Mesenchymal stem cell (in vitro differentiated cells and primary cell): ENCODE data around the gene FAM25A.
"Not testable (repeated sequence)": the region's sequence is repeated elsewhere in the genome, so short reads cannot be mapped to it uniquely, and the experiment has no call there.

ENCODE experiments used
- DNase-seq: peaks from one replicate; pipeline ENCODE4 v3.0.0-alpha.2; 2013
- H2AFZ ChIP-seq: one replicate; pipeline ENCODE4 v1.6.1; 2013; ENCODE audit warnings: low read depth, mild to moderate bottlenecking, control low read depth, inconsistent platforms, low read length, moderate library complexity
- H2AK5ac ChIP-seq: 2 replicates; pipeline ENCODE4 v1.6.1; 2013; ENCODE audit warnings: low read length, moderate library complexity, mild to moderate bottlenecking, inconsistent platforms; ENCODE audit not compliant: severe bottlenecking
- H2BK120ac ChIP-seq: one replicate; pipeline ENCODE4 v1.6.1; 2013; ENCODE audit warnings: low read depth, mild to moderate bottlenecking, inconsistent platforms, low read length, moderate library complexity
- H2BK12ac ChIP-seq, 2 experiments: one replicate each; pipeline ENCODE4 v1.6.1; 2013; ENCODE audit warnings: inconsistent platforms in 2 of 2, low read length in 2 of 2, mild to moderate bottlenecking in 2 of 2, moderate library complexity in 2 of 2, control low read depth in 1 of 2
- H2BK15ac ChIP-seq: one replicate; pipeline ENCODE4 v1.6.1; 2013; ENCODE audit warnings: mild to moderate bottlenecking, low read depth, inconsistent platforms; ENCODE audit not compliant: poor library complexity, severe bottlenecking
- H2BK5ac ChIP-seq: 2 replicates; pipeline ENCODE4 v1.6.1; 2013; ENCODE audit warnings: low read depth, mild to moderate bottlenecking, low read length, control low read depth, inconsistent platforms; ENCODE audit not compliant: poor library complexity, severe bottlenecking
- H3K14ac ChIP-seq, 2 experiments: one replicate each; pipeline ENCODE4 v1.6.1; 2013; ENCODE audit warnings: inconsistent platforms in 2 of 2, low read length in 2 of 2, control low read depth in 1 of 2, mild to moderate bottlenecking in 1 of 2, moderate library complexity in 1 of 2
- H3K18ac ChIP-seq, 2 experiments: one replicate each; pipeline ENCODE4 v1.6.1; 2013; ENCODE audit warnings: inconsistent platforms in 2 of 2, low read length in 2 of 2, control low read depth in 1 of 2, low read depth in 1 of 2, mild to moderate bottlenecking in 1 of 2
- H3K23ac ChIP-seq, 2 experiments: one replicate each; pipeline ENCODE4 v1.6.1; 2013; ENCODE audit warnings: inconsistent platforms in 2 of 2, low read length in 2 of 2, mild to moderate bottlenecking in 2 of 2, moderate library complexity in 2 of 2, control low read depth in 1 of 2
- H3K27ac ChIP-seq: 2 replicates; pipeline ENCODE4 v1.5.1; 2013; ENCODE audit warnings: mild to moderate bottlenecking, moderate library complexity, low read length, control low read depth, inconsistent platforms; ENCODE audit not compliant: poor library complexity, severe bottlenecking
- H3K27me3 ChIP-seq, 2 experiments: 2 replicates each; pipeline versions ENCODE4 v1.6.1 to v1.7.0; 2013; ENCODE audit warnings: low read length in 2 of 2, mild to moderate bottlenecking in 2 of 2, moderate library complexity in 2 of 2, control low read depth in 1 of 2, inconsistent platforms in 1 of 2; ENCODE audit not compliant: control insufficient read depth in 1 of 2, insufficient read depth in 1 of 2
- H3K36me3 ChIP-seq, 2 experiments: 2 replicates each; pipeline versions ENCODE4 v1.6.1 to v1.7.0; 2013; ENCODE audit warnings: low read length in 2 of 2, control low read depth in 1 of 2, inconsistent platforms in 1 of 2, low read depth in 1 of 2, mild to moderate bottlenecking in 1 of 2; ENCODE audit not compliant: insufficient read depth in 2 of 2, control insufficient read depth in 1 of 2
- H3K4ac ChIP-seq, 2 experiments: one replicate each; pipeline ENCODE4 v1.6.1; 2013; ENCODE audit warnings: inconsistent platforms in 2 of 2, low read length in 2 of 2, mild to moderate bottlenecking in 2 of 2, moderate library complexity in 2 of 2, control low read depth in 1 of 2, low read depth in 1 of 2
- H3K4me1 ChIP-seq: 2 replicates; pipeline ENCODE4 v1.6.1; 2013; ENCODE audit warnings: low read depth, low read length, control low read depth; ENCODE audit not compliant: control insufficient read depth, insufficient read depth
- H3K4me2 ChIP-seq: 2 replicates; pipeline ENCODE4 v1.6.1; 2013; ENCODE audit warnings: low read length, mild to moderate bottlenecking, inconsistent platforms; ENCODE audit not compliant: poor library complexity, severe bottlenecking
- H3K4me3 ChIP-seq, 2 experiments: 2 replicates each; pipeline versions ENCODE4 v1.5.1 to v1.7.0; 2013; ENCODE audit warnings: low read length in 2 of 2, mild to moderate bottlenecking in 2 of 2, control low read depth in 1 of 2, low read depth in 1 of 2; ENCODE audit not compliant: insufficient read depth in 1 of 2
- H3K79me1 ChIP-seq: replicated peaks from 2 replicates; pipeline ENCODE4 v1.6.1; 2013; ENCODE audit warnings: mild to moderate bottlenecking, control low read depth, low read length, inconsistent platforms; ENCODE audit not compliant: poor library complexity, severe bottlenecking
- H3K9ac ChIP-seq: 2 replicates; pipeline ENCODE4 v1.7.0; 2013; ENCODE audit warnings: mild to moderate bottlenecking, low read length, moderate library complexity
- H3K9me3 ChIP-seq: 2 replicates; pipeline ENCODE4 v1.7.0; 2013; ENCODE audit warnings: mild to moderate bottlenecking, low read length; ENCODE audit not compliant: control insufficient read depth
- H4K8ac ChIP-seq: one replicate; pipeline ENCODE4 v1.6.1; 2013; ENCODE audit warnings: inconsistent platforms, mild to moderate bottlenecking, low read length, moderate library complexity
- H4K91ac ChIP-seq: one replicate; pipeline ENCODE4 v1.6.1; 2013; ENCODE audit warnings: mild to moderate bottlenecking, low read length, inconsistent platforms
- WGBS: methylation state at CpG from one replicate; pipeline ENCODE4 v1.1.7; 2013; ENCODE audit warnings: mixed read lengths; 5-methylcytosine and 5-hydroxymethylcytosine counted together

The FAM25A gene

GRCh38 chr10:87018127-87018526, 2.0 kb upstream of the FAM25A start:
- H3K23ac ChIP-seq, H2AFZ ChIP-seq, H3K27me3 ChIP-seq, H3K4me2 ChIP-seq, H2BK5ac ChIP-seq, H2BK12ac ChIP-seq, H4K91ac ChIP-seq, H3K4ac ChIP-seq, H2BK15ac ChIP-seq, H3K27ac ChIP-seq, H4K8ac ChIP-seq, H2AK5ac ChIP-seq, H2BK120ac ChIP-seq, H3K79me1 ChIP-seq, H3K14ac ChIP-seq, DNase-seq, H3K4me3 ChIP-seq, H3K18ac ChIP-seq, H3K9ac ChIP-seq, H3K4me1 ChIP-seq, H3K36me3 ChIP-seq, H3K9me3 ChIP-seq: not testable (repeated sequence)
- WGBS = 90% methylated on average over 4 of the region's 6 CpGs

GRCh38 chr10:87019066-87019465, 1.0 kb upstream of the FAM25A start:
- not testable (repeated sequence) for H3K27me3 ChIP-seq, H3K4me1 ChIP-seq, H3K36me3 ChIP-seq, H3K4ac ChIP-seq, H3K27ac ChIP-seq, H3K9ac ChIP-seq, H3K14ac ChIP-seq, H2BK12ac ChIP-seq, H3K9me3 ChIP-seq, H3K4me3 ChIP-seq, H4K91ac ChIP-seq, H2AK5ac ChIP-seq, H2BK15ac ChIP-seq, H2AFZ ChIP-seq, DNase-seq, H2BK120ac ChIP-seq, H3K79me1 ChIP-seq, H3K4me2 ChIP-seq, H3K18ac ChIP-seq, H3K23ac ChIP-seq, H2BK5ac ChIP-seq, H4K8ac ChIP-seq
- 97% methylated on average over 6 of the region's 6 CpGs for WGBS

GRCh38 chr10:87019504-87019903, 590 bp upstream of the FAM25A start:
- H2BK12ac ChIP-seq, H3K4ac ChIP-seq, H3K27me3 ChIP-seq, H2BK15ac ChIP-seq, H3K79me1 ChIP-seq, H3K4me3 ChIP-seq, H3K9ac ChIP-seq, H3K14ac ChIP-seq, H4K8ac ChIP-seq, H2BK5ac ChIP-seq, DNase-seq, H3K9me3 ChIP-seq, H3K23ac ChIP-seq, H2AFZ ChIP-seq, H3K18ac ChIP-seq, H3K4me2 ChIP-seq, H2AK5ac ChIP-seq, H4K91ac ChIP-seq, H3K4me1 ChIP-seq, H2BK120ac ChIP-seq, H3K36me3 ChIP-seq, H3K27ac ChIP-seq: not testable (repeated sequence)
- 83% methylated on average over 1 of the region's 1 CpG for WGBS

GRCh38 chr10:87025285-87025958, 5.3 kb downstream of the FAM25A start:
- not testable (repeated sequence) for H2BK12ac ChIP-seq, H2BK5ac ChIP-seq, H3K9me3 ChIP-seq, H3K4me1 ChIP-seq, H2BK15ac ChIP-seq, H3K23ac ChIP-seq, H2BK120ac ChIP-seq, H3K79me1 ChIP-seq, H3K14ac ChIP-seq, H3K4me2 ChIP-seq, H4K8ac ChIP-seq, H3K36me3 ChIP-seq, H3K4me3 ChIP-seq, H2AK5ac ChIP-seq, H2AFZ ChIP-seq, H3K27me3 ChIP-seq, H3K4ac ChIP-seq
- peak overlapping the region; percentile 56 for H4K91ac ChIP-seq
- peak overlapping the region in 1 of 2 experiments; percentile 52 for H3K18ac ChIP-seq
- peak overlapping the region; percentile 79 for H3K27ac ChIP-seq
- peak; percentile 89 for DNase-seq
- 14% methylated on average over 4 of the region's 5 CpGs for WGBS
- peak overlapping the region; percentile 29 for H3K9ac ChIP-seq
